Prostate gland (tissue), 2 donors: Measurements from ENCODE around the gene ACE.

Experiments used
- POLR2A ChIP-seq: fragments of 450-650 bp; IDR thresholded peaks from one replicate; pipeline ENCODE4 v1.6.1; 2016; ENCODE audit warnings: antibody characterized with exemption, mild to moderate bottlenecking
- POLR2AphosphoS5 ChIP-seq: sonication (generic); formaldehyde crosslinking; IDR thresholded peaks from one replicate; pipeline ENCODE4 v1.6.1; 2017; ENCODE audit warnings: antibody characterized with exemption
- TF ChIP-seq, protein P1 (sequence below), 4 experiments: fragments of 200-600 bp in 2 of 4; fragments of 450-650 bp in 2 of 4; sonication (generic) in 2 of 4; IDR thresholded peaks; 1 replicate in 3 of 4; 2 replicates in 1 of 4; pipeline ENCODE4 v1.5.1; 2016 to 2019; ENCODE audit warnings: antibody characterized with exemption in 4 of 4, mild to moderate bottlenecking in 2 of 4, moderate library complexity in 2 of 4

DNA sequence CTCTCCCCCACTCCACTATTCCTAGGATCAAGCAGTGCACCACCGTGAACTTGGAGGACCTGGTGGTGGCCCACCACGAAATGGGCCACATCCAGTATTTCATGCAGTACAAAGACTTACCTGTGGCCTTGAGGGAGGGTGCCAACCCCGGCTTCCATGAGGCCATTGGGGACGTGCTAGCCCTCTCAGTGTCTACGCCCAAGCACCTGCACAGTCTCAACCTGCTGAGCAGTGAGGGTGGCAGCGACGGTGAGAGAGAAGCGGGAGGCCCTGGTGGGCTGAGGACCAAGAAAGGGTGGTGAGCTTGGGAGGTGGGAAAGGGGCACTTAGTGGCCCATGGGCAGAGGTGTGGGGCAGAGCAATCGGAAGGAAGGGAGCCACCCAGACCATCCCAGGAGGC, 16.6 kb downstream of the ACE start:
- TF ChIP-seq, protein P1, sequence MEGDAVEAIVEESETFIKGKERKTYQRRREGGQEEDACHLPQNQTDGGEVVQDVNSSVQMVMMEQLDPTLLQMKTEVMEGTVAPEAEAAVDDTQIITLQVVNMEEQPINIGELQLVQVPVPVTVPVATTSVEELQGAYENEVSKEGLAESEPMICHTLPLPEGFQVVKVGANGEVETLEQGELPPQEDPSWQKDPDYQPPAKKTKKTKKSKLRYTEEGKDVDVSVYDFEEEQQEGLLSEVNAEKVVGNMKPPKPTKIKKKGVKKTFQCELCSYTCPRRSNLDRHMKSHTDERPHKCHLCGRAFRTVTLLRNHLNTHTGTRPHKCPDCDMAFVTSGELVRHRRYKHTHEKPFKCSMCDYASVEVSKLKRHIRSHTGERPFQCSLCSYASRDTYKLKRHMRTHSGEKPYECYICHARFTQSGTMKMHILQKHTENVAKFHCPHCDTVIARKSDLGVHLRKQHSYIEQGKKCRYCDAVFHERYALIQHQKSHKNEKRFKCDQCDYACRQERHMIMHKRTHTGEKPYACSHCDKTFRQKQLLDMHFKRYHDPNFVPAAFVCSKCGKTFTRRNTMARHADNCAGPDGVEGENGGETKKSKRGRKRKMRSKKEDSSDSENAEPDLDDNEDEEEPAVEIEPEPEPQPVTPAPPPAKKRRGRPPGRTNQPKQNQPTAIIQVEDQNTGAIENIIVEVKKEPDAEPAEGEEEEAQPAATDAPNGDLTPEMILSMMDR (IDR thresholded peaks at IDR 0.05) = no peak
- TF ChIP-seq POLR2A (no peak), POLR2AphosphoS5 (no peak)
